ENCODE results near the gene MUTYH. TPM values are rescaled to one million over a fixed set of nuclear protein-coding genes. Genes with fewer than 3 reads are reported as not detected.
"Not testable (repeated sequence)": the region's sequence is repeated elsewhere in the genome, so short reads cannot be mapped to it uniquely, and the experiment has no call there.

Gene MUTYH
- total and polyA plus RNA-seq, 2 experiments from 2014 or later: 10.6 to 15.0 TPM

DNA sequence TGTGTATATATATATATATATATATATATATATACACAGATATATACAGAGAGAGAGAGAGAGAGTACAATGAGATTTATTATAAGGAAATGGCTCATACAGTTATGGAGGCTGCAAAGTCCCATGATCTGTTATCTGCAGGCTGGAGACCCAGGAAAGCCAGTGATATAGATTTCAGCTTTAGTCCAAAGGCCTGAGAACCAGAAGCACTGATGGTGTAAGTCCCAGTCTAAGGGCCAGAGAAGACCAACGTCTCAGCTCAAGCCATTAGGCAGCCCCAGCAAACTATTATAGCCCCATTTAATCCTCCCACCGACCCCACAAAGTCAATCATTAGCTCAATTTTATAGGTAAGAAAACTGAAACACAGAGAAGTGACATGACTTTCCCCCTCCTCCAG, 48.5 kb downstream of the MUTYH start:
- in situ Hi-C loops (cut with MboI): no loop called here
- no peaks in the 10 kb centered on the region for H3K9me3 ChIP-seq (ENCODE audit: low read depth)
- H3K4me3 ChIP-seq: no peak overlapping the region
- H2AFZ ChIP-seq: no peak overlapping the region
- DNase-seq: no peak
- no peaks in the 10 kb centered on the region for H3K36me3 ChIP-seq (ENCODE audit: low read depth)
- no peaks in the 10 kb centered on the region for H4K20me1 ChIP-seq (ENCODE audit: insufficient read depth)
- no peak overlapping the region for H3K4me2 ChIP-seq (ENCODE audit: unreplicated experiment)
- H3K4me1 ChIP-seq (ENCODE audit: insufficient read depth): no peaks in the 10 kb centered on the region
- H3K9me2 ChIP-seq (ENCODE audit: insufficient read depth): no peaks in the 10 kb centered on the region
- H3K27ac ChIP-seq: no peak overlapping the region
- no peaks in the 10 kb centered on the region for H3K79me2 ChIP-seq (ENCODE audit: insufficient read depth)
- 68 to 71% methylated on average over 2 of the region's 2 CpGs for WGBS, 2 experiments (ENCODE audit: low coverage in 1 of 2, low lambda C conversion rate in 2 of 2, missing lambda C conversion rate in 2 of 2)
- H3F3A ChIP-seq (ENCODE audit: insufficient read depth): no peaks in the 10 kb centered on the region
- no peak for TF ChIP-seq EZH2 (IDR thresholded peaks at IDR 0.05; ENCODE audit: insufficient read depth, poor library complexity, severe bottlenecking)
- TF ChIP-seq EZH2phosphoT487 (IDR thresholded peaks at IDR 0.05; ENCODE audit: insufficient read depth, low read depth): no peak
- H3K27me3 ChIP-seq (replicated peaks; ENCODE audit: insufficient read depth): no peaks in the 10 kb centered on the region
- H3K9ac ChIP-seq: no peak overlapping the region

DNA sequence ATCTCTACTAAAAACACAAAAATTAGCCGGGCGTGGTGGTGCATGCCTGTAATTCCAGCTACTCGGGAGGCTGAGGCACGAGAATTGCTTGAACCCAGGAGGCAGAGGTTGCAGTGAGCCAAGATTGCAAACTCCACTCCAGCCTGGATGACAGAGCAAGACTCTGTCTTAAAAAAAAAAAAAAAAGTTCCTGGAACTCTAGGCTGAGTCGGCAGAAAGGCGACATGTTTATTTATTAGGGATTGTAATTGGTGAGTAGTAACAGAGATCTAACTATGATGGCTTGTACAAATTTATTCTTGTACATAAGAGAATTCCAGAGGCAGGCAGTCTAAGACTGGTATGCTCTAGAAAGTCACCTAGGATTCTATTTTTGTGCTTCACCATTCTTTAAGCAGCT, 49.2 kb downstream of the MUTYH start:
- H3K79me2 ChIP-seq (ENCODE audit: insufficient read depth); H3K9ac ChIP-seq; H3F3A ChIP-seq (ENCODE audit: insufficient read depth); H3K27ac ChIP-seq; H3K4me1 ChIP-seq (ENCODE audit: insufficient read depth); H3K36me3 ChIP-seq (ENCODE audit: low read depth); H3K9me2 ChIP-seq (ENCODE audit: insufficient read depth); H3K4me3 ChIP-seq; in situ Hi-C loops (cut with MboI); DNase-seq; H3K4me2 ChIP-seq (ENCODE audit: unreplicated experiment); H4K20me1 ChIP-seq (ENCODE audit: insufficient read depth); H3K9me3 ChIP-seq (ENCODE audit: low read depth); H2AFZ ChIP-seq; H3K27me3 ChIP-seq (replicated peaks; ENCODE audit: insufficient read depth): not testable (repeated sequence)
- 71 to 74% methylated on average over 6 of the region's 6 CpGs for WGBS, 2 experiments (ENCODE audit: low coverage in 1 of 2, low lambda C conversion rate in 2 of 2, missing lambda C conversion rate in 2 of 2)

DNA sequence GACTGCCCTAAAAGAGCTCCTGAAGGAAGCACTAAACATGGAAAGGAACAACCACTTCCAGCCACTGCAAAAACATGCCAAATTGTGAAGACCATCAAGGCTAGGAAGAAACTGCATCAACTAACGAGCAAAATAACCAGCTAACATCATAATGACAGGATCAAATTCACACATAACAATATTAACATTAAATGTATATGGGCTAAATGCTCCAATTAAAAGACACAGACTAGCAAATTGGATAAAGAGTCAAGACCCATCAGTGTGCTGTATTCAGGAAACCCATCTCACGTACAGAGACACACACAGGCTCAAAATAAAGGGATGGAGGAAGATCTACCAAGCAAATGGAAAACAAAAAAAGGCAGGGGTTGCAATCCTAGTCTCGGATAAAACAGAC, 53.7 kb downstream of the MUTYH start:
- H3K36me3 ChIP-seq (ENCODE audit: low read depth); H3K9me2 ChIP-seq (ENCODE audit: insufficient read depth); H3K4me3 ChIP-seq; H2AFZ ChIP-seq; H3K4me1 ChIP-seq (ENCODE audit: insufficient read depth); H3K4me2 ChIP-seq (ENCODE audit: unreplicated experiment); H4K20me1 ChIP-seq (ENCODE audit: insufficient read depth); H3K27ac ChIP-seq; H3K9ac ChIP-seq; DNase-seq; H3F3A ChIP-seq (ENCODE audit: insufficient read depth); H3K9me3 ChIP-seq (ENCODE audit: low read depth); H3K79me2 ChIP-seq (ENCODE audit: insufficient read depth); H3K27me3 ChIP-seq (replicated peaks; ENCODE audit: insufficient read depth); in situ Hi-C loops (cut with MboI): not testable (repeated sequence)
- 27 to 28% methylated on average over 3 of the region's 3 CpGs for WGBS, 2 experiments (ENCODE audit: low coverage in 1 of 2, low lambda C conversion rate in 2 of 2, missing lambda C conversion rate in 2 of 2)

DNA sequence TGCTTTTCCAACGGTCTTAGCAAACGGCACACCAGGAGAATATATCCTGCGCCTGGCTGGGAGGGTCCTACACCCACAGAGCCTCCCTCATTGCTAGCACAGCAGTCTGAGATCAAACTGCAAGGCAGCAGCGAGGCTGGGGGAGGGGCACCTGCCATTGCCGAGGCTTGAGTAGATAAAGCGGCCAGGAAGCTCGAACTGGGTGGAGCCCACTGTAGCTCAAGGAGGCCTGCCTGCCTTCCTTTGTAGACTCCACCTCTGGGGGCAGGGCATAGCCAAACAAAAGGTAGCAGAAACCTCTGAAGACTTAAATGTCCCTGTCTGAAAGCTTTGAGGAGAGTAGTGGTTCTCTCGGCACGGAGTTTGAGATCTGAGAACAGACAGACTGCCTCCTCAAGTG, 55.4 kb downstream of the MUTYH start:
- in situ Hi-C loops (cut with MboI); H3K27ac ChIP-seq; H3K36me3 ChIP-seq (ENCODE audit: low read depth); H3K4me3 ChIP-seq; DNase-seq; H3K27me3 ChIP-seq (replicated peaks; ENCODE audit: insufficient read depth); H2AFZ ChIP-seq; H4K20me1 ChIP-seq (ENCODE audit: insufficient read depth); H3K4me2 ChIP-seq (ENCODE audit: unreplicated experiment); H3F3A ChIP-seq (ENCODE audit: insufficient read depth); H3K79me2 ChIP-seq (ENCODE audit: insufficient read depth); H3K9me2 ChIP-seq (ENCODE audit: insufficient read depth); H3K4me1 ChIP-seq (ENCODE audit: insufficient read depth); H3K9ac ChIP-seq; H3K9me3 ChIP-seq (ENCODE audit: low read depth): not testable (repeated sequence)
- 65 to 67% methylated on average over 9 of the region's 9 CpGs for WGBS, 2 experiments (ENCODE audit: low coverage in 1 of 2, low lambda C conversion rate in 2 of 2, missing lambda C conversion rate in 2 of 2)

DNA sequence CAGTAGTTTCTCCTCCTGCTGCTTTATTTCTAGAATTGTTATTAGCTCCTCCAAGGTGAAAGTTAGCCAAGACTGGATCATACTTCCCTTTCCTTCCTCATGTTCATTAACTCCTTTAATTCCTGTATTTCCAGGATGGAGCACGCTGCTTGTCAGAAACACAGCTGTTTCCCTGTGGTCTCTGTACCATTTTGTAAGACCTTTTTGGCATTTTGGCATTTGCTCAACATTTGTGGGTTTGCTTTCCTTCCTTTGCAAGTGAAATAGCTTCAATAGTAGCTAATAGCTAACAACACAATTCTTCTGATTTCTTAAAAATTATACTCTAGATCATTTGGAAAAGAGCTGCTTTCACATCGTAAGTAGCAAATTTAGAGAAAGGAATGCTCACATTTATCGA, 57.9 kb downstream of the MUTYH start:
- no peaks in the 10 kb centered on the region for H3K9me2 ChIP-seq (ENCODE audit: insufficient read depth)
- WGBS, 2 experiments (ENCODE audit: low coverage in 1 of 2, low lambda C conversion rate in 2 of 2, missing lambda C conversion rate in 2 of 2): 28 to 30% methylated on average over 3 of the region's 3 CpGs
- no peaks in the 10 kb centered on the region for H3K4me1 ChIP-seq (ENCODE audit: insufficient read depth)
- no peak overlapping the region for H2AFZ ChIP-seq
- in situ Hi-C loops (cut with MboI): no loop called here
- no peak overlapping the region for H3K4me2 ChIP-seq (ENCODE audit: unreplicated experiment)
- no peak overlapping the region for H3K9ac ChIP-seq
- DNase-seq: no peak
- H3K27me3 ChIP-seq (replicated peaks; ENCODE audit: insufficient read depth): no peaks in the 10 kb centered on the region
- no peaks in the 10 kb centered on the region for H3F3A ChIP-seq (ENCODE audit: insufficient read depth)
- H3K27ac ChIP-seq: no peak overlapping the region
- no peaks in the 10 kb centered on the region for H4K20me1 ChIP-seq (ENCODE audit: insufficient read depth)
- H3K36me3 ChIP-seq (ENCODE audit: low read depth): no peaks in the 10 kb centered on the region
- TF ChIP-seq EZH2 (IDR thresholded peaks at IDR 0.05; ENCODE audit: insufficient read depth, poor library complexity, severe bottlenecking) (no peak), EZH2phosphoT487 (IDR thresholded peaks at IDR 0.05; ENCODE audit: insufficient read depth, low read depth) (no peak)
- H3K9me3 ChIP-seq (ENCODE audit: low read depth): no peaks in the 10 kb centered on the region
- H3K4me3 ChIP-seq: no peak overlapping the region
- H3K79me2 ChIP-seq (ENCODE audit: insufficient read depth): no peaks in the 10 kb centered on the region

Other genes starting within 250 kb of the MUTYH start
- 0.54 and 1.1 TPM in 2 replicates for gene ZSWIM5, start 133.8 kb downstream of the MUTYH start, total RNA-seq (2014; rRNA removed; shearing (Covaris generic))
- gene ZSWIM5, start 133.8 kb downstream of the MUTYH start, polyA plus RNA-seq (2016; fragmentation: Nextera tagmentation; extraction: Ambion mirVana): 0.06 and 0.08 TPM in 2 replicates
- gene HPDL, start 13.5 kb downstream of the MUTYH start, total RNA-seq (2014; rRNA removed; shearing (Covaris generic)): 3.7 TPM in 2 replicates
- 1.2 and 1.4 TPM in 2 replicates for gene HPDL, start 13.5 kb downstream of the MUTYH start, polyA plus RNA-seq (2016; fragmentation: Nextera tagmentation; extraction: Ambion mirVana)
- 10.4 and 15.3 TPM in 2 replicates for gene TOE1, start 270 bp downstream of the MUTYH start, total RNA-seq (2014; rRNA removed; shearing (Covaris generic))
- gene TOE1, start 270 bp downstream of the MUTYH start, polyA plus RNA-seq (2016; fragmentation: Nextera tagmentation; extraction: Ambion mirVana): 8.2 and 8.4 TPM in 2 replicates
- 1.1 and 1.3 TPM in 2 replicates for gene TESK2, start 150.7 kb upstream of the MUTYH start, total RNA-seq (2014; rRNA removed; shearing (Covaris generic))
- 1.5 and 1.8 TPM in 2 replicates for gene TESK2, start 150.7 kb upstream of the MUTYH start, polyA plus RNA-seq (2016; fragmentation: Nextera tagmentation; extraction: Ambion mirVana)
- 0.76 and 1.4 TPM in 2 replicates for gene CCDC163, start 159.6 kb upstream of the MUTYH start, total RNA-seq (2014; rRNA removed; shearing (Covaris generic))
- 1.8 TPM in 2 replicates for gene CCDC163, start 159.6 kb upstream of the MUTYH start, polyA plus RNA-seq (2016; fragmentation: Nextera tagmentation; extraction: Ambion mirVana)
- gene MMACHC, start 159.9 kb upstream of the MUTYH start, total RNA-seq (2014; rRNA removed; shearing (Covaris generic)): 2.8 and 12.9 TPM in 2 replicates
- gene MMACHC, start 159.9 kb upstream of the MUTYH start, polyA plus RNA-seq (2016; fragmentation: Nextera tagmentation; extraction: Ambion mirVana): 4.4 and 4.5 TPM in 2 replicates
- gene PRDX1, start 181.4 kb upstream of the MUTYH start, total RNA-seq (2014; rRNA removed; shearing (Covaris generic)): 462 and 474 TPM in 2 replicates
- 759 and 775 TPM in 2 replicates for gene PRDX1, start 181.4 kb upstream of the MUTYH start, polyA plus RNA-seq (2016; fragmentation: Nextera tagmentation; extraction: Ambion mirVana)
- gene AKR1A1, start 210.4 kb upstream of the MUTYH start, total RNA-seq (2014; rRNA removed; shearing (Covaris generic)): 76.3 and 86.9 TPM in 2 replicates
- 106 and 108 TPM in 2 replicates for gene AKR1A1, start 210.4 kb upstream of the MUTYH start, polyA plus RNA-seq (2016; fragmentation: Nextera tagmentation; extraction: Ambion mirVana)
- 30.3 and 37.3 TPM in 2 replicates for gene NASP, start 243.6 kb upstream of the MUTYH start, total RNA-seq (2014; rRNA removed; shearing (Covaris generic))
- gene NASP, start 243.6 kb upstream of the MUTYH start, polyA plus RNA-seq (2016; fragmentation: Nextera tagmentation; extraction: Ambion mirVana): 38.2 and 39.1 TPM in 2 replicates

All from GM23248 (cell line).